Glutamatergic neuron (in vitro differentiated cells): Measurements from ENCODE around the gene PTPRN2. TPM values are rescaled to one million over a fixed set of nuclear protein-coding genes. Genes with fewer than 3 reads are reported as not detected.

Experiments used
- DNase-seq: peaks from one replicate; pipeline ENCODE4 v3.0.0; 2022
- H3K27ac Mint-ChIP-seq: one replicate; pipeline ENCODE4 v1.8.0; 2020; ENCODE audit warnings: mild to moderate bottlenecking, mixed read lengths, inconsistent platforms; ENCODE audit not compliant: unreplicated experiment
- H3K27me3 Mint-ChIP-seq: one replicate; pipeline ENCODE4 v1.8.0; 2020; ENCODE audit warnings: mild to moderate bottlenecking, moderate library complexity, mixed read lengths, inconsistent platforms; ENCODE audit not compliant: unreplicated experiment
- H3K36me3 Mint-ChIP-seq: one replicate; pipeline ENCODE4 v1.8.0; 2020; ENCODE audit warnings: mild to moderate bottlenecking, mixed read lengths, inconsistent platforms; ENCODE audit not compliant: unreplicated experiment
- H3K4me1 Mint-ChIP-seq: one replicate; pipeline ENCODE4 v1.8.0; 2020; ENCODE audit warnings: mild to moderate bottlenecking, low read depth, mixed read lengths, inconsistent platforms; ENCODE audit not compliant: unreplicated experiment
- H3K4me3 Mint-ChIP-seq: one replicate; pipeline ENCODE4 v1.8.0; 2020; ENCODE audit warnings: mild to moderate bottlenecking, mixed read lengths, inconsistent platforms; ENCODE audit not compliant: unreplicated experiment
- H3K9me3 Mint-ChIP-seq: one replicate; pipeline ENCODE4 v1.8.0; 2020; ENCODE audit warnings: mild to moderate bottlenecking, moderate library complexity, mixed read lengths, inconsistent platforms; ENCODE audit not compliant: unreplicated experiment
- CTCF ChIP-seq: fragments of 200-600 bp; sonication (generic); IDR thresholded peaks from one replicate; pipeline ENCODE4 v1.5.0; 2021; ENCODE audit not compliant: partially characterized antibody, unreplicated experiment
- total RNA-seq: library from RNA; stranded (reverse); fragmentation: NEBNext Ultra II Directional; extraction: Animal tissue kit (Norgen Biotek cat#: 25700); gene quantifications from one replicate; pipeline ENCODE4 v1.2.1, GENCODE V29; 2021; ENCODE audit not compliant: unreplicated experiment

Gene PTPRN2
- total RNA-seq, 1 donor from 2014 or later = 49.0 TPM

- Mint-ChIP-seq H3K4me1 (peaks cover 4% of the 10 kb centered on the region), H3K9me3 (peaks cover 8% of the 10 kb centered on the region), H3K27ac (no peak overlapping the region), H3K36me3 (peaks cover 11% of the 10 kb centered on the region), H3K27me3 (peaks cover 10% of the 10 kb centered on the region), H3K4me3 (no peak overlapping the region)
- TF ChIP-seq CTCF = no peak
- no peak for DNase-seq
These were observed 969.4 kb downstream of the PTPRN2 start for GRCh38 chr7:157618091-157618726.

DNA sequence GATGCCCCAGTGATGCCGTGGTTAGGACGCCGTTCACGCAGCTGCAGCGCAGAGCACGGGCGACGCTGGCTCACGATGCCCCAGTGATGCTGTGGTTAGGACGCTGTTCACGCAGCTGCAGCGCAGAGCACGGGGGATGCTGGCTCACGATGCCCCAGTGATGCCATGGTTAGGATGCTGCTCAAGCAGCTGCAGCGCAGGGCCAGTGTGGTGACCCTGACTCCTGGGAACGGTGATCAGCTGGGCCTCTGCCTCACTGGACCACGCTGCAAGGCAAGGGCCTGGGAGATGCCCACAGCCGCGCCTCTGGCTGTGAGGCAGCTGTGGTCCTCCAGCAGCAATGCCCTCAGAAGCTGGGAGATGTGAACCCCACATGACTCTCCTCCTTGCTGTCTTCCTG is 970.2 kb downstream of the PTPRN2 start:
- no peak for DNase-seq
- peaks cover 9% of the 10 kb centered on the region for H3K9me3 Mint-ChIP-seq
- peaks cover 10% of the 10 kb centered on the region for H3K27me3 Mint-ChIP-seq
- H3K4me1 Mint-ChIP-seq = peaks cover 4% of the 10 kb centered on the region
- no peak for TF ChIP-seq CTCF
- H3K4me3 Mint-ChIP-seq = no peak overlapping the region
- no peak overlapping the region for H3K27ac Mint-ChIP-seq
- peaks cover 11% of the 10 kb centered on the region for H3K36me3 Mint-ChIP-seq

DNA sequence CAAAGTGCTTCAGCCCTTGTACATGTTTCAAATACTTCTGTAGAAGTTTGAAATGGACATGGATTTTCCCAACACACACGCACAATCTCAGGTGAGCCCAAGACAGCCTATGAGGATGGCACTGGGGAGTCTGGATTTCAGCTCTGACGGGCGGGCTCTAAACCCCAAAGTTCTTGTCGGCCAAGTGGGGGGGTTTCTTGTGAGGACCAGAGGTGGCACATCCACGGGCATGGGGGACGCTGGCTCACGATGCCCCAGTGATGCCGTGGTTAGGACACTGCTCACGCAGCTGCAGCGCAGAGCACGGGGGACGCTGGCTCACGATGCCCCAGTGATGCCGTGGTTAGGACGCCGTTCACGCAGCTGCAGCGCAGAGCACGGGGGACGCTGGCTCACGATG is 970.7 kb downstream of the PTPRN2 start:
- no peak for TF ChIP-seq CTCF
- Mint-ChIP-seq H3K4me3 (no peak overlapping the region), H3K27ac (no peak overlapping the region), H3K27me3 (peaks cover 14% of the 10 kb centered on the region), H3K9me3 (peaks cover 10% of the 10 kb centered on the region), H3K4me1 (peaks cover 4% of the 10 kb centered on the region), H3K36me3 (peaks cover 11% of the 10 kb centered on the region)
- DNase-seq = no peak

DNA sequence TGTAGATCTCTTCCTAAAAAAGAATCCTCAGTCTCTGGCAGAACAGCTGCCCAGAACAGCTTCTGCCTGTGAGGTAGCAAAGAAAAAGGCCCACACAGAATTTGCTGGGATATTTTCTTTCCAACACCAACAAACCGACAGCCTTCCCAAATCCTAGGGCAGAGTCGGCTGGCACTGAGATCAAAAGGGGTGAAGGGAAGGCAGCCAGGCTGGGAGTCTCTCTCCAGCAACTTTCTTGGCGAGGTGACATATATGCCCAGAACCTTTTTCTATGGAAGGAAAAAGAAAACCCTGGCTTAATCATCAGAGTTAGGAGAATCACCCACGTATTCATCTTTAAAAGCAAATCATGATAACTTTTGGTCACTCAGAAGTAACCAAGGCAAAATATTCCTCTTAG is 971.2 kb downstream of the PTPRN2 start:
- Mint-ChIP-seq H3K9me3 (peaks cover 11% of the 10 kb centered on the region), H3K36me3 (peaks cover 11% of the 10 kb centered on the region), H3K27ac (no peak overlapping the region), H3K27me3 (peaks cover 14% of the 10 kb centered on the region), H3K4me1 (peaks cover 4% of the 10 kb centered on the region), H3K4me3 (no peak overlapping the region)
- TF ChIP-seq CTCF = no peak
- no peak for DNase-seq

DNA sequence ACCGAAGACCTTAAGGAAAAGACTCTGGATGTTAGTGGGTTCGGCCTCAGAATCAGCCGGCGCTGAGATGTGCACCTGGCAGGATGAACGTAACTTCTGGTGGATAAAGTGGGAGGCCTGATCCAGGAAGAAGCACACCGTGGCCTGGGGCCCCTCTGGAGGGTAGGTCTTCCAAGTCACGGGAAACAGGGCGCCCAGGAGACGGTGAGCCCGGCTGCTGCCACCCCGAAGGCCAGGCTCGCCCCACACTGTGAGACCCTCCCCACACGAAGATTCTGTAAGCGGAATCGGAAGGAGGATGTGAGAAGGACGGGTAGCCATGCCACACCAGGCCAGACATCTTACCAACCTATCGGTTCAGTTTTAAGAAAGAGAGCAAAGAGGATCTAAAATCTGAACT is 971.8 kb downstream of the PTPRN2 start:
- Mint-ChIP-seq H3K27me3 (peaks cover 14% of the 10 kb centered on the region), H3K9me3 (peaks cover 12% of the 10 kb centered on the region)

More for the DNA sequence above, 971.8 kb downstream of the PTPRN2 start:
- Mint-ChIP-seq H3K4me3 (no peak overlapping the region), H3K4me1 (peaks cover 4% of the 10 kb centered on the region), H3K36me3 (peaks cover 11% of the 10 kb centered on the region), H3K27ac (no peak overlapping the region)
- no peak for DNase-seq
- no peak for TF ChIP-seq CTCF
